B cell (primary cell): ENCODE measurements around the gene SLC9A7. TPM values are rescaled to one million over a fixed set of nuclear protein-coding genes. Genes with fewer than 3 reads are reported as not detected.
A peak's percentile ranks its signal among the peaks of the same experiment; 100 is the strongest.

Experiments
- ATAC-seq: fragments of 200-7000 bp; cut with Tn5 transposase; one replicate; pipeline ENCODE4 v1.10.0; 2021; ENCODE audit warnings: low read depth, mild to moderate bottlenecking, moderate number of reproducible peaks, moderate library complexity
- CTCF ChIA-PET: fragments of 350-600 bp; sonication (Branson Sonifier 250); formaldehyde crosslinking; loops from one replicate; lab custom pipeline; 2021; ENCODE audit warnings: antibody characterized with exemption, inconsistent platforms; lab: Charles Lee
- POLR2A ChIA-PET: fragments of 350-600 bp; sonication (Branson Sonifier 250); formaldehyde crosslinking; loops from one replicate; lab custom pipeline; 2021; ENCODE audit warnings: antibody characterized with exemption; lab: Charles Lee
- DNase-seq: peaks from one replicate; pipeline ENCODE4 v3.0.0; 2013
- H2AFZ ChIP-seq: 2 replicates; pipeline ENCODE4 v1.6.1; 2012; ENCODE audit warnings: mild to moderate bottlenecking, low read depth, low read length; ENCODE audit not compliant: insufficient read depth, poor library complexity, severe bottlenecking
- H3K27ac ChIP-seq, 2 donors: 1 replicate in 1 of 2; 2 replicates in 1 of 2; pipeline ENCODE4 v1.5.1; 2012 to 2013; ENCODE audit warnings: low read length in 2 of 2, mild to moderate bottlenecking in 2 of 2, moderate library complexity in 1 of 2
- H3K27me3 ChIP-seq, 4 experiments: fragments of 200-600 bp in 1 of 4; sonication (generic) in 1 of 4; replicated peaks in 1 of 4; 1 replicate in 2 of 4; 2 replicates in 2 of 4; pipeline versions ENCODE4 v1.6.1 to v1.7.0; 2013 to 2016; ENCODE audit warnings: low read length in 3 of 4, mild to moderate bottlenecking in 2 of 4, mixed read lengths in 1 of 4, moderate library complexity in 1 of 4; ENCODE audit not compliant: insufficient read depth in 4 of 4, control insufficient read depth in 3 of 4; ENCODE audit errors: control extremely low read depth in 1 of 4
- H3K36me3 ChIP-seq, 2 experiments: replicated peaks in 1 of 2; 1 replicate in 1 of 2; 2 replicates in 1 of 2; pipeline versions ENCODE4 v1.6.1 to v1.7.1; 2013; ENCODE audit warnings: low read length in 1 of 2; ENCODE audit not compliant: insufficient read depth in 2 of 2, control insufficient read depth in 1 of 2; ENCODE audit errors: control extremely low read depth in 1 of 2, extremely low read depth in 1 of 2
- H3K4me1 ChIP-seq, 2 donors: fragments of 200-600 bp in 1 of 2; sonication (generic) in 1 of 2; 1 replicate in 1 of 2; 2 replicates in 1 of 2; pipeline versions ENCODE4 v1.5.1 to v1.6.1; 2013 to 2017; ENCODE audit warnings: low read length in 2 of 2; ENCODE audit not compliant: control insufficient read depth in 2 of 2, insufficient read depth in 2 of 2
- H3K4me2 ChIP-seq: replicated peaks from 2 replicates; pipeline ENCODE3; 2012; ENCODE audit warnings: mild to moderate bottlenecking, low read depth, low read length; ENCODE audit not compliant: poor library complexity, severe bottlenecking
- H3K4me3 ChIP-seq, 5 experiments: fragments of 200-600 bp in 1 of 5; sonication (generic) in 1 of 5; 1 replicate in 3 of 5; 2 replicates in 2 of 5; pipeline versions ENCODE4 v1.5.1 to v1.7.0; 2011 to 2016; ENCODE audit warnings: low read length in 4 of 5, mild to moderate bottlenecking in 4 of 5, low read depth in 2 of 5, control low read depth in 1 of 5, moderate library complexity in 1 of 5; ENCODE audit not compliant: insufficient read depth in 1 of 5; ENCODE audit errors: control extremely low read depth in 1 of 5, extremely low read depth in 1 of 5
- H3K79me2 ChIP-seq: fragments of 200-600 bp; sonication (generic); one replicate; pipeline ENCODE4 v1.6.0; 2016; ENCODE audit warnings: low read length; ENCODE audit not compliant: control insufficient read depth, insufficient read depth
- H3K9ac ChIP-seq: fragments of 200-600 bp; sonication (generic); 2 replicates; pipeline ENCODE4 v1.6.1; 2017; ENCODE audit warnings: mild to moderate bottlenecking, low read length, moderate library complexity
- H3K9me3 ChIP-seq, 3 donors: one replicate each; pipeline versions ENCODE4 v1.6.1 to v1.7.1; 2013; ENCODE audit warnings: low read length in 2 of 3; ENCODE audit not compliant: control insufficient read depth in 2 of 3, insufficient read depth in 1 of 3; ENCODE audit errors: control extremely low read depth in 1 of 3
- H4K20me1 ChIP-seq: 2 replicates; pipeline ENCODE4 v1.6.0; 2012; ENCODE audit warnings: mild to moderate bottlenecking, low read length; ENCODE audit not compliant: insufficient read depth, control insufficient read depth, poor library complexity, severe bottlenecking
- H3K27ac Mint-ChIP-seq: one replicate; pipeline ENCODE4 v1.8.0; 2021; ENCODE audit warnings: mixed read lengths
- H3K27me3 Mint-ChIP-seq: one replicate; pipeline ENCODE4 v1.8.0; 2021; ENCODE audit warnings: mixed read lengths
- H3K4me1 Mint-ChIP-seq: one replicate; pipeline ENCODE4 v1.8.0; 2021; ENCODE audit warnings: mixed read lengths
- H3K4me3 Mint-ChIP-seq: one replicate; pipeline ENCODE4 v1.8.0; 2021; ENCODE audit warnings: mixed read lengths
- H3K9me3 Mint-ChIP-seq: one replicate; pipeline ENCODE4 v1.8.0; 2022; ENCODE audit warnings: mixed read lengths; ENCODE audit not compliant: insufficient read depth
- CTCF ChIP-seq: fragments of 200-600 bp; IDR thresholded peaks from one replicate; pipeline ENCODE4 v1.8.0; 2022; ENCODE audit warnings: antibody characterized with exemption, mild to moderate bottlenecking
- EZH2 ChIP-seq: IDR thresholded peaks from 2 replicates; pipeline ENCODE4 v1.6.1; 2012; ENCODE audit warnings: borderline replicate concordance, low read depth, mild to moderate bottlenecking, moderate library complexity, low read length; ENCODE audit not compliant: insufficient read depth, poor library complexity, severe bottlenecking
- WGBS: methylation state at CpG from one replicate; pipeline ENCODE4 v1.1.5; 2013; ENCODE audit warnings: missing lambda C conversion rate; ENCODE audit not compliant: insufficient coverage; 5-methylcytosine and 5-hydroxymethylcytosine counted together
- intact Hi-C: fragments of 100-400 bp; cut with micrococcal nuclease; formaldehyde crosslinking; loops from one replicate; pipeline ENCODE4 v1.10.0; 2022
- polyA plus RNA-seq: library from polyadenylated mRNA; depleted of rRNA; stranded (reverse); fragments of >200 nt; gene quantifications from 2 replicates; pipeline ENCODE4 v1.2.3, GENCODE V29; 2012
- total RNA-seq, 2 donors: library from RNA; stranded (reverse); fragments of 120-200 nt in 1 of 2; gene quantifications; 1 replicate in 1 of 2; 2 replicates in 1 of 2; pipeline versions ENCODE4 v1.2.3 to v1.2.4, GENCODE V29; 2013 to 2022

SLC9A7 gene
- total and polyA plus RNA-seq, 2 donors (not counting 1 experiment from before 2014, with no cell fraction given): 24.9 to 53.2 TPM

GRCh38 chrX:46572340-46572936 is 186.5 kb downstream of the SLC9A7 start:
- ChIA-PET POLR2A (interaction anchor here (0.6 kb wide), 1 partner anchor 12 kb away, joined by 9 read pairs; no protein-coding TSS in a partner anchor), CTCF (interaction anchor here (0.9 to 2.3 kb wide), 5 partner anchors 10 to 191 kb away, joined by 3 to 14 read pairs (median 3); no protein-coding TSS in a partner anchor)
- H3K4me3 Mint-ChIP-seq: peak overlapping the region; percentile 82
- Histone ChIP-seq H3K27me3 (peaks cover 0 to 5% (median 0%) of the 10 kb centered on the region in 4 experiments), H3K9ac (no peak overlapping the region), H3K36me3 (no peaks in the 10 kb centered on the region), H3K9me3 (no peaks in the 10 kb centered on the region), H2AFZ (peak overlapping the region; percentile 81), H3K4me2 (peak overlapping the region; percentile 68), H3K27ac (peak overlapping the region in 1 of 2 donors; percentile 22), H4K20me1 (no peaks in the 10 kb centered on the region), H3K4me1 (peaks cover 17 to 35% of the 10 kb centered on the region in 2 donors), H3K4me3 (peak overlapping the region in 3 of 5 experiments; percentile 56 to 64 (median 57)), H3K79me2 (no peaks in the 10 kb centered on the region)
- peak; percentile 61 for DNase-seq
- no peak for TF ChIP-seq EZH2
- peak; percentile 49 for TF ChIP-seq CTCF
- H3K9me3 Mint-ChIP-seq: no peaks in the 10 kb centered on the region
- peak; percentile 40 for ATAC-seq
- intact Hi-C loops: loop anchor here (1.0 to 5.0 kb wide), 3 partner anchors 10 to 458 kb away; no protein-coding TSS in a partner anchor
- peaks cover 37% of the 10 kb centered on the region for H3K4me1 Mint-ChIP-seq
- peak overlapping the region; percentile 89 for H3K27ac Mint-ChIP-seq
- WGBS: 63% methylated on average over 2 of the region's 5 CpGs
- H3K27me3 Mint-ChIP-seq: no peaks in the 10 kb centered on the region
